VCaP (cell line): ENCODE data around the gene OSCAR.

ENCODE experiments used
- H3K27ac ChIP-seq: fragments of 450-650 bp; 2 replicates; pipeline ENCODE4 v1.5.1; 2017
- CTCF ChIP-seq: fragments of 450-650 bp; conservative IDR thresholded peaks from 2 replicates; pipeline ENCODE4 v1.5.1; 2017; ENCODE audit warnings: mild to moderate bottlenecking, moderate library complexity

Gene OSCAR

GRCh38 chr19:54095136-54095858, 5.3 kb downstream of the OSCAR start:
- H3K27ac ChIP-seq, result no peak overlapping the region
- no peak for TF ChIP-seq CTCF

GRCh38 chr19:54094426-54095000, 6.1 kb downstream of the OSCAR start:
- H3K27ac ChIP-seq, result no peak overlapping the region
- no peak for TF ChIP-seq CTCF

DNA sequence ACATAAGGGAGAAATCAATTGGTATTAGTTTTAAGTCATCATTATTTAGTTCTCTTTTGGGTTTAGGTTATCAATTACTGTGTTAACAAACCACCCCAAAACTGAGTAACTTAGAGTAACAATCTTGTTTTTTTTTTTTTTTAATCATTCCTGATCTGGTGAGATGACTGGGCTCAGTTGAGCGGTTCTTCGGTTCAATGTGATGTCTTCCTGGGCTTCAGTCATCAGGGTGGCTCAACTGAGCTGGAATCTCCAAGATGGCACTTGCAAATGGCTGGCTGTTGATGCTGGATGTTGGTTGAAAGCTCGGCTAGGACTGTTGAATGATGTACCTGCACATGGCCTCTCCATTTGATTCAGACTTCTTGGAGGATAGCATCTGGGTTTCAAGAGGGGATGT, 16.2 kb downstream of the OSCAR start:
- no peak for TF ChIP-seq CTCF
- no peak overlapping the region for H3K27ac ChIP-seq

DNA sequence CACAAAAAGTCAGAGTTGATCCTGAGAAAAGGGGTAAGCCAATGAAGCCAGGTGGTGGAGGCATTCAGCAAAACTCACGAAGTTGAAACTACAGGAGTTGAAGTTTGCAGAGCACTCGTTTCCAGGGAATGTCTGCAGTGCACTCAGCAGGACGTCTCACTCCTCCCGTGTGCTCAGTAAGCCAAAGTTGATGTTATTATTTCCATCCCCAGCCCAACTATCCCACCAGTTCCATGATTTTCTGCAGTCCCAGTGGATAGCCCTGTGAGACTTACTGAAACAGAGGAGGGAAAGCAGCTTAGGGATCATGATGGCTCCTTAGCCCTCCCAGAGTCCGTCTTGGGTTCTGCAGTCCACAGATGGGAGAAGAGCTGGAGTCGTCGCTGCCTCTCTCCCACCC, 19.6 kb downstream of the OSCAR start, which contains the start of gene TARM1:
Gene TARM1 (minus strand): TSS at position 334 of the 400 bp plus-strand sequence. CDS start 25 bp downstream, at position 309.
- no peak within 1 kb of the TSS for H3K27ac ChIP-seq
- no peak for TF ChIP-seq CTCF

GRCh38 chr19:54077334-54077733, 23.3 kb downstream of the OSCAR start:
- TF ChIP-seq CTCF, result no peak

GRCh38 chr19:54074851-54075250, 25.8 kb downstream of the OSCAR start:
- TF ChIP-seq CTCF, result no peak
- no peak overlapping the region for H3K27ac ChIP-seq

More at GRCh38 chr19:54077334-54077733, 23.3 kb downstream of the OSCAR start:
- no peak overlapping the region for H3K27ac ChIP-seq

- H3K27ac ChIP-seq, result no peak overlapping the region
- no peak for TF ChIP-seq CTCF
Observed at GRCh38 chr19:54073829-54074228, 26.8 kb downstream of the OSCAR start.
